Measurements from ENCODE around the gene OR52I2. TPM values are rescaled to one million over a fixed set of nuclear protein-coding genes. Genes with fewer than 3 reads are reported as not detected.
A peak's percentile ranks its signal among the peaks of the same experiment; 100 is the strongest.

Gene OR52I2
- total RNA-seq, 1 experiment from 2014 or later, result not detected

- H3K27ac ChIP-seq (ENCODE audit: low read length), result no peak overlapping the region
- CTCF ChIA-PET, result interaction anchor here (0.6 to 2.8 kb wide), 2 partner anchors 10 to 444 kb away, joined by 3 to 12 read pairs; partner anchors contain the start of gene OR51D1
- no peak for TF ChIP-seq POLR2AphosphoS5 (IDR thresholded peaks at IDR 0.05; ENCODE audit: low read depth, low read length)
- TF ChIP-seq CTCF (IDR thresholded peaks at IDR 0.05), result peak; percentile 88
- in situ Hi-C loops (cut with HindIII; ENCODE audit: low pct_unique_long_range_greater_than_20kb, low sequenced_read_pairs), result no loop called here
- peaks cover 3% of the 10 kb centered on the region; the same call in 1 of the 2 replicates for H3K27me3 ChIP-seq (ENCODE audit: control insufficient read depth, insufficient read depth, low read length)
- BruUV-seq (replicated peaks), result no TSS peak
- DNase-seq (ENCODE audit: low read depth, low spot score) (peak; percentile 60), ATAC-seq (peak; percentile 99)
- no peaks in the 10 kb centered on the region for H3K4me1 ChIP-seq (ENCODE audit: control insufficient read depth, insufficient read depth, low read length)
- POLR2A ChIA-PET, result no interaction called here
- H3K9me3 ChIP-seq (ENCODE audit: control insufficient read depth, insufficient read depth, low read depth, low read length), result no peaks in the 10 kb centered on the region; the same call in 1 of the 2 replicates
- intact Hi-C loops (cut with micrococcal nuclease; ENCODE audit: unreplicated experiment), result loop anchor here (1.0 to 10.0 kb wide), 5 partner anchors 378 to 1688 kb away; partner anchors contain the start of genes OR51V1 and OR52N2
- no peaks in the 10 kb centered on the region for H3K36me3 ChIP-seq (ENCODE audit: control insufficient read depth, insufficient read depth, low read length)
- H3K4me3 ChIP-seq (ENCODE audit: low read depth in 2 of 2, low read length in 2 of 2), result no peak overlapping the region
Observed at GRCh38 chr11:4626207-4627099, 44.9 kb downstream of the OR52I2 start.

- Histone ChIP-seq H3K4me3 (ENCODE audit: low read depth in 2 of 2, low read length in 2 of 2) (no peak overlapping the region), H3K9me3 (ENCODE audit: control insufficient read depth, insufficient read depth, low read depth, low read length) (no peaks in the 10 kb centered on the region), H3K4me1 (ENCODE audit: control insufficient read depth, insufficient read depth, low read length) (no peaks in the 10 kb centered on the region), H3K27me3 (ENCODE audit: control insufficient read depth, insufficient read depth, low read length) (peaks cover 6% of the 10 kb centered on the region; the same call in 1 of the 2 replicates), H3K27ac (ENCODE audit: low read length) (no peak overlapping the region), H3K36me3 (ENCODE audit: control insufficient read depth, insufficient read depth, low read length) (no peaks in the 10 kb centered on the region)
- ATAC-seq (no peak), DNase-seq (ENCODE audit: low read depth, low spot score) (no peak)
- no peak for TF ChIP-seq SIN3A (IDR thresholded peaks at IDR 0.05; ENCODE audit: borderline replicate concordance, insufficient read depth, low read depth, low read length)
- no peak for TF ChIP-seq CTCF (IDR thresholded peaks at IDR 0.05)
- TF ChIP-seq REST (IDR thresholded peaks at IDR 0.05; ENCODE audit: insufficient read depth in 1 of 2, low read depth in 2 of 2, low read length in 1 of 2), result no peak
- TF ChIP-seq POLR2AphosphoS5 (IDR thresholded peaks at IDR 0.05; ENCODE audit: low read depth, low read length), result no peak
- TF ChIP-seq TCF7L2 (IDR thresholded peaks at IDR 0.05; ENCODE audit: low read depth, low read length), result no peak
- BruUV-seq (replicated peaks), result no TSS peak
- in situ Hi-C loops (cut with HindIII; ENCODE audit: low pct_unique_long_range_greater_than_20kb, low sequenced_read_pairs), result no loop called here
- intact Hi-C loops (cut with micrococcal nuclease; ENCODE audit: unreplicated experiment), result loop anchor here (2.0 to 10.0 kb wide), 2 partner anchors 191 to 459 kb away; no protein-coding TSS in a partner anchor
- CTCF ChIA-PET, result interaction anchor here (1.4 to 2.5 kb wide), 5 partner anchors 9 to 368 kb away, joined by 3 to 13 read pairs (median 8); no protein-coding TSS in a partner anchor
- POLR2A ChIA-PET, result interaction anchor here (0.6 kb wide), 1 partner anchor 8 kb away, joined by 3 read pairs; no protein-coding TSS in a partner anchor
Observed at GRCh38 chr11:4636136-4636535, 54.6 kb downstream of the OR52I2 start.

Data from Panc1 (cell line).